ENCODE results near the gene CCNA2. TPM values are rescaled to one million over a fixed set of nuclear protein-coding genes. Genes with fewer than 3 reads are reported as not detected.

Gene CCNA2
- total RNA-seq, 1 experiment from 2014 or later = 140 TPM

Other genes with a start within 250 kb of the CCNA2 start
- gene ANXA5, start 126.9 kb downstream of the CCNA2 start, total RNA-seq (2014; rRNA removed; shearing (Covaris generic); ENCODE audit: low replicate concordance) = 781 and 895 TPM in 2 replicates
- 2.2 and 3.4 TPM in 2 replicates for gene SMIM43, start 58.7 kb downstream of the CCNA2 start, total RNA-seq (2014; rRNA removed; shearing (Covaris generic); ENCODE audit: low replicate concordance)
- 69.5 and 76.5 TPM in 2 replicates for gene EXOSC9, start 22.6 kb downstream of the CCNA2 start, total RNA-seq (2014; rRNA removed; shearing (Covaris generic); ENCODE audit: low replicate concordance)
- 2.6 and 8.1 TPM in 2 replicates for gene BBS7, start 46.6 kb upstream of the CCNA2 start, total RNA-seq (2014; rRNA removed; shearing (Covaris generic); ENCODE audit: low replicate concordance)
- not detected in 2 replicates for gene TRPC3, start 128.2 kb upstream of the CCNA2 start, total RNA-seq (2014; rRNA removed; shearing (Covaris generic); ENCODE audit: low replicate concordance)

Measured in MG63 (cell line).